ENCODE data around the gene GRWD1. TPM values are rescaled to one million over a fixed set of nuclear protein-coding genes. Genes with fewer than 3 reads are reported as not detected.

The GRWD1 gene
- total and polyA plus RNA-seq, 10 of the 15 experiments (the other 5 are each of a cell fraction or from before 2014, with no cell fraction given), result 1.4 to 103 (median 30.7) TPM

GRCh38 chr19:48405010-48405659 is 40.6 kb upstream of the GRWD1 start:
- H4K20me1 ChIP-seq (ENCODE audit: control insufficient read depth, insufficient read depth), result no peaks in the 10 kb centered on the region
- no peaks in the 10 kb centered on the region for H3K27me3 ChIP-seq (replicated peaks in 1 of 2; ENCODE audit: control insufficient read depth in 2 of 2, insufficient read depth in 2 of 2, low read length in 1 of 2)
- no TSS peak for BruUV-seq (replicated peaks)
- no peaks in the 10 kb centered on the region for H3K79me2 ChIP-seq (ENCODE audit: control insufficient read depth, insufficient read depth, low read length)
- SMC1A ChIA-PET (ENCODE audit: uncharacterized antibody, unreplicated experiment), result interaction anchor here (0.6 kb wide), 1 partner anchor 9 kb away, joined by 3 read pairs; no protein-coding TSS in a partner anchor
- H3K27ac ChIP-seq (ENCODE audit: control insufficient read depth, insufficient read depth), result no peak overlapping the region
- no peak for TF ChIP-seq CHD1 (IDR thresholded peaks at IDR 0.05; ENCODE audit: low read depth, low read length)
- no peak for TF ChIP-seq ZBTB4 (CRISPR knock-in tag; IDR thresholded peaks at IDR 0.05)
- TF ChIP-seq SIN3A (IDR thresholded peaks at IDR 0.05; ENCODE audit: low read depth, low read length), result no peak
- TF ChIP-seq ZNF217 (IDR thresholded peaks at IDR 0.05), result no peak
- TF ChIP-seq EGR1 (IDR thresholded peaks at IDR 0.05; ENCODE audit: borderline replicate concordance in 1 of 2, low read depth in 2 of 2, low read length in 2 of 2), result no peak
- TF ChIP-seq STAT3 (IDR thresholded peaks at IDR 0.05; ENCODE audit: low read depth, low read length), result no peak
- TF ChIP-seq IKZF2 (IDR thresholded peaks at IDR 0.05), result no peak
- no peak for TF ChIP-seq NR2C2 (IDR thresholded peaks at IDR 0.05; ENCODE audit: borderline replicate concordance, control insufficient read depth, insufficient read length, low read depth)
- TF ChIP-seq NFIC (IDR thresholded peaks at IDR 0.05; ENCODE audit: low read depth, low read length), result no peak
- TF ChIP-seq CEBPB (IDR thresholded peaks at IDR 0.05; ENCODE audit: borderline replicate concordance in 1 of 2, low read depth in 2 of 2, low read length in 2 of 2), result no peak
- no peak for TF ChIP-seq CEBPZ (IDR thresholded peaks at IDR 0.05; ENCODE audit: low read depth, low read length)
- no peak for TF ChIP-seq CBX5 (IDR thresholded peaks at IDR 0.05; ENCODE audit: low read depth)
- no peak for TF ChIP-seq TCF12 (IDR thresholded peaks at IDR 0.05; ENCODE audit: low read depth, low read length)
- TF ChIP-seq ATF2 (IDR thresholded peaks at IDR 0.05; ENCODE audit: low read length), result no peak
- TF ChIP-seq PAX8 (IDR thresholded peaks at IDR 0.05), result no peak
- CTCF ChIA-PET, result interaction anchor here (0.8 to 2.1 kb wide), 4 partner anchors 14 to 83 kb away, joined by 3 to 12 read pairs (median 3); partner anchors contain the start of gene KDELR1
- no peak overlapping the region for H3K4me3 ChIP-seq
- H3K4me2 ChIP-seq (ENCODE audit: control insufficient read depth, insufficient read depth), result no peak overlapping the region
- H3K4me1 ChIP-seq (ENCODE audit: control insufficient read depth, insufficient read depth, low read length), result peaks cover 4% of the 10 kb centered on the region
- H3K9ac ChIP-seq (ENCODE audit: control insufficient read depth, insufficient read depth, low read length), result no peak overlapping the region
- H2AFZ ChIP-seq (ENCODE audit: control insufficient read depth, low read depth, low read length), result no peak overlapping the region; the same call in 1 of the 2 replicates
- WGBS (ENCODE audit: insufficient coverage, insufficient replicate concordance, low lambda C conversion rate, missing lambda C conversion rate), result 74% methylated on average over 26 of the region's 27 CpGs
- intact Hi-C loops (cut with micrococcal nuclease; ENCODE audit: unreplicated experiment) (no loop called here), in situ Hi-C loops (cut with MboI) (no loop called here)
- RAD21 ChIA-PET (ENCODE audit: unreplicated experiment), result interaction anchor here (1.5 kb wide), 1 partner anchor 179 kb away, joined by 4 read pairs; no protein-coding TSS in a partner anchor
- POLR2A ChIA-PET, result no interaction called here
- ATAC-seq (no peak), DNase-seq (ENCODE audit: low read depth, low spot score) (no peak), FAIRE-seq (no peak)
- H3K9me3 ChIP-seq (replicated peaks; ENCODE audit: control insufficient read depth, insufficient read depth, low read length), result no peaks in the 10 kb centered on the region
- no peaks in the 10 kb centered on the region for H3K36me3 ChIP-seq (ENCODE audit: control insufficient read depth in 2 of 2, insufficient read depth in 2 of 2, low read length in 1 of 2)

Data from GM12878 (cell line).